WTC11 (cell line): Measurements from ENCODE around the gene FNDC1. TPM values are rescaled to one million over a fixed set of nuclear protein-coding genes. Genes with fewer than 3 reads are reported as not detected.

Experiments used
- ATAC-seq: fragments of 200-7000 bp; cut with Tn5 transposase; 2 replicates; pipeline ENCODE4 v1.10.0; 2021; ENCODE audit warnings: mild to moderate bottlenecking, moderate library complexity
- CTCF ChIA-PET: fragments of 300-600 bp; sonication (Branson Sonifier 250); formaldehyde crosslinking; loops from one replicate; lab custom pipeline; 2021; ENCODE audit warnings: antibody characterized with exemption; lab: Charles Lee
- POLR2A ChIA-PET: fragments of 350-600 bp; sonication (Branson Sonifier 250); formaldehyde crosslinking; loops from one replicate; lab custom pipeline; 2021; ENCODE audit warnings: antibody characterized with exemption; lab: Charles Lee
- DNase-seq: peaks from one replicate; pipeline ENCODE4 v3.0.0; 2021; ENCODE audit warnings: low spot score
- H3K27ac Mint-ChIP-seq: 2 replicates; pipeline ENCODE4 v1.8.0; 2021; ENCODE audit warnings: mixed read lengths
- H3K27me3 Mint-ChIP-seq: 2 replicates; pipeline ENCODE4 v1.8.0; 2021; ENCODE audit warnings: low read depth, mild to moderate bottlenecking, moderate library complexity, mixed read lengths
- H3K36me3 Mint-ChIP-seq: 2 replicates; pipeline ENCODE4 v1.8.0; 2021; ENCODE audit warnings: mixed read lengths
- H3K4me1 Mint-ChIP-seq: 2 replicates; pipeline ENCODE4 v1.8.0; 2022; ENCODE audit warnings: mixed read lengths
- H3K4me3 Mint-ChIP-seq: 2 replicates; pipeline ENCODE4 v1.8.0; 2021; ENCODE audit warnings: mild to moderate bottlenecking, moderate library complexity, mixed read lengths
- H3K9me3 Mint-ChIP-seq: 2 replicates; pipeline ENCODE4 v1.8.0; 2021; ENCODE audit warnings: mixed read lengths
- ATF1 ChIP-seq: sonication (generic); formaldehyde crosslinking; IDR thresholded peaks from 2 replicates; pipeline ENCODE4 v1.8.1; 2023; ENCODE audit warnings: mild to moderate bottlenecking, moderate library complexity, missing genetic modification reagents
- GTF2I ChIP-seq: fragments of 250-450 bp; sonication (Bioruptor Pico); conservative IDR thresholded peaks from 2 replicates; pipeline ENCODE4 v1.4.0; 2021; ENCODE audit warnings: mild to moderate bottlenecking
- RORB ChIP-seq: fragments of 250-450 bp; sonication (Bioruptor Pico); IDR thresholded peaks from 2 replicates; pipeline ENCODE4 v1.9.0; 2021; ENCODE audit warnings: mild to moderate bottlenecking
- SMAD3 ChIP-seq: sonication (generic); formaldehyde crosslinking; IDR thresholded peaks from 2 replicates; pipeline ENCODE4 v1.8.0; 2022; ENCODE audit warnings: missing genetic modification reagents, mild to moderate bottlenecking, borderline replicate concordance
- SP1 ChIP-seq: sonication (generic); formaldehyde crosslinking; conservative IDR thresholded peaks from 2 replicates; pipeline ENCODE4 v1.8.1; 2022; ENCODE audit warnings: missing genetic modification reagents
- USF1 ChIP-seq: sonication (generic); formaldehyde crosslinking; IDR thresholded peaks from 2 replicates; pipeline ENCODE4 v1.8.0; 2022; ENCODE audit warnings: mild to moderate bottlenecking, missing genetic modification reagents
- ZBTB21 ChIP-seq: sonication (generic); formaldehyde crosslinking; IDR thresholded peaks from 2 replicates; pipeline ENCODE4 v1.8.1; 2023; ENCODE audit warnings: mild to moderate bottlenecking, missing genetic modification reagents, borderline replicate concordance
- total RNA-seq: library from RNA; stranded (reverse); gene quantifications from 3 replicates; pipeline ENCODE4 v1.2.3, GENCODE V29; 2021
- TF ChIP-seq, protein P1 (sequence below): fragments of 250-450 bp; sonication (Bioruptor Pico); IDR thresholded peaks from 2 replicates; pipeline ENCODE4 v1.9.0; 2021; ENCODE audit warnings: moderate library complexity, mild to moderate bottlenecking, inconsistent platforms, borderline replicate concordance
- TF ChIP-seq, protein P2 (sequence below): sonication (generic); formaldehyde crosslinking; IDR thresholded peaks from 2 replicates; pipeline ENCODE4 v1.8.1; 2022; ENCODE audit warnings: low read depth, mild to moderate bottlenecking, moderate library complexity, missing genetic modification reagents, borderline replicate concordance
- TF ChIP-seq, protein P3 (sequence below): sonication (generic); formaldehyde crosslinking; IDR thresholded peaks from 2 replicates; pipeline ENCODE4 v1.8.0; 2022; ENCODE audit warnings: mild to moderate bottlenecking, missing genetic modification reagents
- TF ChIP-seq, protein P4 (sequence below): fragments of 200-600 bp; IDR thresholded peaks from 2 replicates; pipeline ENCODE4 v1.8.0; 2022; ENCODE audit warnings: antibody characterized with exemption
- TF ChIP-seq, protein P5 (sequence below): fragments of 250-450 bp; sonication (Bioruptor Pico); IDR thresholded peaks from 2 replicates; pipeline ENCODE4 v1.9.0; 2021; ENCODE audit warnings: mild to moderate bottlenecking

Gene FNDC1
- total RNA-seq, 1 experiment from 2014 or later, result 0.44 TPM

- Mint-ChIP-seq H3K36me3 (no peaks in the 10 kb centered on the region), H3K4me3 (no peak overlapping the region), H3K27ac (no peak overlapping the region), H3K9me3 (no peaks in the 10 kb centered on the region), H3K27me3 (no peaks in the 10 kb centered on the region), H3K4me1 (no peaks in the 10 kb centered on the region)
- ChIA-PET POLR2A (no interaction called here), CTCF (interaction anchor here (0.6 to 4.4 kb wide), 6 partner anchors 19 to 129 kb away, joined by 3 to 15 read pairs (median 6); partner anchors contain the start of gene RSPH3)
- no peak for DNase-seq
- TF ChIP-seq, protein P1, sequence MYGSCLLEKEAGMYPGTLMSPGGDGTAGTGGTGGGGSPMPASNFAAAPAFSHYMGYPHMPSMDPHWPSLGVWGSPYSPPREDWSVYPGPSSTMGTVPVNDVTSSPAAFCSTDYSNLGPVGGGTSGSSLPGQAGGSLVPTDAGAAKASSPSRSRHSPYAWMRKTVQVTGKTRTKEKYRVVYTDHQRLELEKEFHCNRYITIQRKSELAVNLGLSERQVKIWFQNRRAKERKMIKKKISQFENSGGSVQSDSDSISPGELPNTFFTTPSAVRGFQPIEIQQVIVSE, result no peak
- no peak for ATAC-seq
Observed at GRCh38 chr6:159128978-159129377, 40.2 kb upstream of the FNDC1 start.

DNA sequence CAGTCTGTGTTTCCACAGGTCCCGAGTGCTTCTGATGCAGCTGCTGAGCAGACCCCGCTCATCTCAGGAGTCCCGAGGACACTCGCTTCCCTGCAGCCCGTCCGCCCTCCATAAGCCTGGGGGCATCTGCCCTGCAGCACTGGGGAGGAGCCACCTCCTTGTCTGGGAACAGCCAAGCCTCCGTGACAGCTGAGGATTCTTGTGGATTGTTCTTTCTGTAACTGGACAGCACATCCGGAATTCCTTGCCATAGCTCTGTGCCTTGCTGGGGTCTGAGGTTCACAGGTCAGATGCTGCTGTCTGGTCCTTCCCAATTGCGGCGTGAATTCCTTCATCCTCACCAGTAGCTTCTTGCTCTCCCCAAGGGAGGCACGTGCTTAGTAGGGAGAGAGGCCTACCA is 38.4 kb upstream of the FNDC1 start:
- CTCF ChIA-PET, result interaction anchor here (0.7 to 4.4 kb wide), 4 partner anchors 21 to 122 kb away, joined by 3 to 15 read pairs (median 3); no protein-coding TSS in a partner anchor
- Mint-ChIP-seq H3K27me3 (no peaks in the 10 kb centered on the region), H3K4me3 (no peak overlapping the region), H3K27ac (no peak overlapping the region), H3K4me1 (no peaks in the 10 kb centered on the region; the same call in 1 of the 2 replicates), H3K9me3 (no peaks in the 10 kb centered on the region), H3K36me3 (no peaks in the 10 kb centered on the region)
- no peak for ATAC-seq
- POLR2A ChIA-PET, result no interaction called here
- DNase-seq, result no peak
- no peak for TF ChIP-seq GTF2I (CRISPR knock-in tag)
- no peak for TF ChIP-seq USF1 (CRISPR knock-in tag)
- TF ChIP-seq, all 79 proteins: peak for 0

DNA sequence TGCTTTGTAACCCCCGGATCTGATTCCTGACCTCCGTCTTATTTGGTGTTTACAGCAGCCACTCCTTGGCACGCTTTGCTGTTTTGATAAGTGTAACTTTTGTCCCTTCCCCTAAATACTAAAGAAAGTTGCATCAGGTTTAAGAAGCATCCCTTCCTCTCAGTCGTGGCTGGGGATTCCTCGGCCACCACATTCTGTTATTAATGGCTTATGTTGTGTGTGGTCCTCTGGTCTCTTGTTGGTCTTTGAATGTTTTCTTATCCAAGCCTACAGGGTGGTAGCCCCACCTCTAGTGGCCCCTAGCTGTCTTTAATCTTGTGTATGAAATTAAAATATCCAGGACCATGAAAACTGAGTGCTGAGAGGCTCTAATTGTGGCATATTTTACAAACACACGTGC is 37.5 kb upstream of the FNDC1 start:
- no peak overlapping the region; the same call in 1 of the 2 replicates for H3K27ac Mint-ChIP-seq
- no peak for TF ChIP-seq ATF1 (CRISPR knock-in tag)
- TF ChIP-seq, protein P2, sequence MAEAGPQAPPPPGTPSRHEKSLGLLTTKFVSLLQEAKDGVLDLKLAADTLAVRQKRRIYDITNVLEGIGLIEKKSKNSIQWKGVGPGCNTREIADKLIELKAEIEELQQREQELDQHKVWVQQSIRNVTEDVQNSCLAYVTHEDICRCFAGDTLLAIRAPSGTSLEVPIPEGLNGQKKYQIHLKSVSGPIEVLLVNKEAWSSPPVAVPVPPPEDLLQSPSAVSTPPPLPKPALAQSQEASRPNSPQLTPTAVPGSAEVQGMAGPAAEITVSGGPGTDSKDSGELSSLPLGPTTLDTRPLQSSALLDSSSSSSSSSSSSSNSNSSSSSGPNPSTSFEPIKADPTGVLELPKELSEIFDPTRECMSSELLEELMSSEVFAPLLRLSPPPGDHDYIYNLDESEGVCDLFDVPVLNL (CRISPR knock-in tag), result no peak
- TF ChIP-seq ZBTB21 (CRISPR knock-in tag), result no peak
- no peak for TF ChIP-seq RORB (CRISPR knock-in tag)
- H3K9me3 Mint-ChIP-seq, result no peaks in the 10 kb centered on the region
- POLR2A ChIA-PET, result no interaction called here
- DNase-seq (no peak), ATAC-seq (no peak)
- no peaks in the 10 kb centered on the region for H3K27me3 Mint-ChIP-seq
- no peaks in the 10 kb centered on the region for H3K36me3 Mint-ChIP-seq
- CTCF ChIA-PET, result interaction anchor here (1.4 to 4.4 kb wide), 2 partner anchors 22 to 123 kb away, joined by 3 to 15 read pairs; no protein-coding TSS in a partner anchor
- H3K4me3 Mint-ChIP-seq, result no peak overlapping the region
- no peaks in the 10 kb centered on the region; the same call in 1 of the 2 replicates for H3K4me1 Mint-ChIP-seq

GRCh38 chr6:159132664-159133063 is 36.5 kb upstream of the FNDC1 start:
- ATAC-seq, result no peak
- Mint-ChIP-seq H3K4me3 (no peak overlapping the region), H3K4me1 (no peaks in the 10 kb centered on the region; the same call in 1 of the 2 replicates), H3K9me3 (no peaks in the 10 kb centered on the region), H3K27me3 (no peaks in the 10 kb centered on the region), H3K36me3 (no peaks in the 10 kb centered on the region), H3K27ac (no peak overlapping the region)
- ChIA-PET CTCF (interaction anchor here (1.0 to 4.6 kb wide), 3 partner anchors 28 to 124 kb away, joined by 3 to 92 read pairs (median 4); partner anchors contain the start of gene TAGAP), POLR2A (interaction anchor here (1.4 kb wide), 1 partner anchor 10 kb away, joined by 3 read pairs; no protein-coding TSS in a partner anchor)
- no peak for DNase-seq
- TF ChIP-seq, protein P3, sequence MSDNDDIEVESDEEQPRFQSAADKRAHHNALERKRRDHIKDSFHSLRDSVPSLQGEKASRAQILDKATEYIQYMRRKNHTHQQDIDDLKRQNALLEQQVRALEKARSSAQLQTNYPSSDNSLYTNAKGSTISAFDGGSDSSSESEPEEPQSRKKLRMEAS (CRISPR knock-in tag), result no peak

DNA sequence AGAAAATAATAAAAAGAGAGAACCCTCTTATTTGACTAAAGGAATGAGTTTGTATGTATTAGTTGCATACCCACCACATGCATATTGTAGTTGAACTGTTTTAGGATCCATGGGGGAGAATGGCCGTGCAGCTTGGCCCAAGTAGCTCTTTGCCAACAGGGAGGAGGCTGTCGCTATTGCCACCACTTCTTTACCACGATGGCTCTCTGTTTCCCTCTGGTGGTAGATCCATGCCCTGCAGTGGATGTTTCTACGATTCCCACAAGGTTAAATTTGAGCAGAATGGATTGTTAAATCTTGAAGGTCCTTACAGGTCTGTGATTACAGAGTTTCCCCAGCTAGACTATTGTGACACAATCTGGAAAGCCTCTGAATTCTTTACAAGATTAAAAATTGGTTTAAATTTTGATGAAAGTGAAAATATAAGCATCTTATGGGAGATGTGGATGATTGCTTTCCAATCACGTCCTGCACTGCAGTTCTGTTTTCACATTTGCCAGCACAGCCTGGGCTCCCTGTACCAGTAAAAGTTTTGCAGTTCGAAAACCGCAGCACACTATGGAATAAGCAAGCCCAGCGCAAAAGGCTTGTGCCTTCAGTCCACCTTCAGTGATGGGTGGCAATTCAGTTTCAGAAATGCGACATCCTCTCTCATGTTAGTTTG is 34.4 kb upstream of the FNDC1 start:
- H3K9me3 Mint-ChIP-seq, result no peaks in the 10 kb centered on the region
- POLR2A ChIA-PET, result interaction anchor here (0.8 kb wide), 1 partner anchor 126 kb away, joined by 3 read pairs; no protein-coding TSS in a partner anchor
- TF ChIP-seq SP1 (CRISPR knock-in tag) (no peak), SMAD3 (CRISPR knock-in tag) (no peak), GTF2I (CRISPR knock-in tag) (no peak)
- TF ChIP-seq, protein P4, sequence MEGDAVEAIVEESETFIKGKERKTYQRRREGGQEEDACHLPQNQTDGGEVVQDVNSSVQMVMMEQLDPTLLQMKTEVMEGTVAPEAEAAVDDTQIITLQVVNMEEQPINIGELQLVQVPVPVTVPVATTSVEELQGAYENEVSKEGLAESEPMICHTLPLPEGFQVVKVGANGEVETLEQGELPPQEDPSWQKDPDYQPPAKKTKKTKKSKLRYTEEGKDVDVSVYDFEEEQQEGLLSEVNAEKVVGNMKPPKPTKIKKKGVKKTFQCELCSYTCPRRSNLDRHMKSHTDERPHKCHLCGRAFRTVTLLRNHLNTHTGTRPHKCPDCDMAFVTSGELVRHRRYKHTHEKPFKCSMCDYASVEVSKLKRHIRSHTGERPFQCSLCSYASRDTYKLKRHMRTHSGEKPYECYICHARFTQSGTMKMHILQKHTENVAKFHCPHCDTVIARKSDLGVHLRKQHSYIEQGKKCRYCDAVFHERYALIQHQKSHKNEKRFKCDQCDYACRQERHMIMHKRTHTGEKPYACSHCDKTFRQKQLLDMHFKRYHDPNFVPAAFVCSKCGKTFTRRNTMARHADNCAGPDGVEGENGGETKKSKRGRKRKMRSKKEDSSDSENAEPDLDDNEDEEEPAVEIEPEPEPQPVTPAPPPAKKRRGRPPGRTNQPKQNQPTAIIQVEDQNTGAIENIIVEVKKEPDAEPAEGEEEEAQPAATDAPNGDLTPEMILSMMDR, result peak; percentile 93
- TF ChIP-seq, protein P2 (CRISPR knock-in tag), result no peak
- TF ChIP-seq, protein P5, sequence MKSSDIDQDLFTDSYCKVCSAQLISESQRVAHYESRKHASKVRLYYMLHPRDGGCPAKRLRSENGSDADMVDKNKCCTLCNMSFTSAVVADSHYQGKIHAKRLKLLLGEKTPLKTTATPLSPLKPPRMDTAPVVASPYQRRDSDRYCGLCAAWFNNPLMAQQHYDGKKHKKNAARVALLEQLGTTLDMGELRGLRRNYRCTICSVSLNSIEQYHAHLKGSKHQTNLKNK (CRISPR knock-in tag), result no peak
- no peaks in the 10 kb centered on the region; the same call in 1 of the 2 replicates for H3K27me3 Mint-ChIP-seq
- CTCF ChIA-PET, result interaction anchor here (0.6 to 4.6 kb wide), 66 partner anchors 9 to 1260 kb away, joined by 3 to 92 read pairs (median 4); partner anchors contain the start of genes DYNLT1, FNDC1, RSPH3 and TAGAP
- H3K27ac Mint-ChIP-seq, result no peak overlapping the region
- H3K36me3 Mint-ChIP-seq, result no peaks in the 10 kb centered on the region
- peak; percentile 94 for ATAC-seq
- H3K4me1 Mint-ChIP-seq, result no peaks in the 10 kb centered on the region; the same call in 1 of the 2 replicates
- H3K4me3 Mint-ChIP-seq, result no peak overlapping the region
- peak; percentile 86 for DNase-seq
